Pancreas (tissue), 10 donors: ENCODE data around the gene CXADR. TPM values are rescaled to one million over a fixed set of nuclear protein-coding genes. Genes with fewer than 3 reads are reported as not detected.
A peak's percentile ranks its signal among the peaks of the same experiment; 100 is the strongest.
"Not testable (repeated sequence)": the region's sequence is repeated elsewhere in the genome, so short reads cannot be mapped to it uniquely, and the experiment has no call there.

ENCODE experiments used
- ATAC-seq, 4 donors: fragments of 200-7000 bp; cut with Tn5 transposase; one replicate each; pipeline versions ENCODE4 v1.8.0 to v1.9.1; 2020; ENCODE audit warnings: mild to moderate bottlenecking in 4 of 4, moderate library complexity in 4 of 4
- DNase-seq, 6 donors: peaks; one replicate each; pipeline ENCODE4 v3.0.0-alpha.2; 2020
- FAIRE-seq: peaks from 2 replicates; lab custom pipeline; 2012; peaks lifted over from hg19 to GRCh38; lab: Jason Lieb, UNC
- H3K27ac ChIP-seq, 4 donors: fragments of 200-600 bp; sonication (generic); 1 replicate in 3 of 4; 2 replicates in 1 of 4; pipeline versions ENCODE4 v1.5.0 to v1.8.0; 2020
- H3K27me3 ChIP-seq, 4 donors: fragments of 200-600 bp; one replicate each; pipeline ENCODE4 v1.8.0; 2021
- H3K36me3 ChIP-seq, 3 donors: fragments of 200-600 bp; sonication (generic) in 1 of 3; one replicate each; pipeline versions ENCODE4 v1.5.0 to v1.8.0; 2020 to 2021
- H3K4me1 ChIP-seq, 3 donors: fragments of 200-600 bp; one replicate each; pipeline ENCODE4 v1.8.0; 2021
- H3K4me3 ChIP-seq, 4 donors: fragments of 200-600 bp; sonication (generic) in 2 of 4; one replicate each; pipeline versions ENCODE4 v1.5.0 to v1.8.0; 2020 to 2021
- H3K9me3 ChIP-seq, 4 donors: fragments of 200-600 bp; one replicate each; pipeline ENCODE4 v1.8.0; 2021
- WGBS, 2 donors: extraction: QIAGEN DNeasy Blood & Tissue Kit; methylation state at CpG; one replicate each; pipeline ENCODE4 v1.1.7; 2013; 5-methylcytosine and 5-hydroxymethylcytosine counted together
- intact Hi-C, 3 donors: fragments of 100-400 bp; cut with DNase I; formaldehyde crosslinking; loops; one replicate each; pipeline versions ENCODE4 v1.11.1 to v1.14.2; 2022
- polyA plus RNA-seq, 2 donors: library from polyadenylated mRNA; stranded (reverse); fragments of 200-250 nt; gene quantifications; one replicate each; pipeline ENCODE4 v1.2.3, GENCODE V29; 2013
- total RNA-seq, 6 donors: library from RNA; stranded (reverse); fragmentation: NEBNext Ultra II Directional in 4 of 6; extraction: Animal tissue kit (Norgen Biotek cat#: 25700) in 4 of 6; gene quantifications; one replicate each; pipeline versions ENCODE4 v1.2.1 to v1.2.4, GENCODE V29; 2021 to 2023
- TF ChIP-seq, protein P1 (sequence below), 4 donors: fragments of 200-600 bp; sonication (generic) in 3 of 4; IDR thresholded peaks; one replicate each; pipeline versions ENCODE4 v1.5.0 to v1.8.0; 2021; ENCODE audit warnings: antibody characterized with exemption in 4 of 4
- donor health status: healthy with polysubstance abuse.
- donor health status: DM: no; HTN: no; CAD: no; lungs with moderate emphysema.
- donor health status: DM: no; HTN: no; CAD: no.
- donor health status: control.
- donor health status: control.
- donor health status: Bipolar disorder and iron deficiency.
- donor health status: DM: yes; HTN: yes; CAD: no.
- donor health status: DM: no; HTN: no; CAD: no.
- donor health status: DM: no; HTN: no; CAD: no.
- donor health status: DM: yes; HTN: yes; CAD: no.

The CXADR gene
- total and polyA plus RNA-seq, 8 donors: 5.1 to 24.8 (median 15.1) TPM

DNA sequence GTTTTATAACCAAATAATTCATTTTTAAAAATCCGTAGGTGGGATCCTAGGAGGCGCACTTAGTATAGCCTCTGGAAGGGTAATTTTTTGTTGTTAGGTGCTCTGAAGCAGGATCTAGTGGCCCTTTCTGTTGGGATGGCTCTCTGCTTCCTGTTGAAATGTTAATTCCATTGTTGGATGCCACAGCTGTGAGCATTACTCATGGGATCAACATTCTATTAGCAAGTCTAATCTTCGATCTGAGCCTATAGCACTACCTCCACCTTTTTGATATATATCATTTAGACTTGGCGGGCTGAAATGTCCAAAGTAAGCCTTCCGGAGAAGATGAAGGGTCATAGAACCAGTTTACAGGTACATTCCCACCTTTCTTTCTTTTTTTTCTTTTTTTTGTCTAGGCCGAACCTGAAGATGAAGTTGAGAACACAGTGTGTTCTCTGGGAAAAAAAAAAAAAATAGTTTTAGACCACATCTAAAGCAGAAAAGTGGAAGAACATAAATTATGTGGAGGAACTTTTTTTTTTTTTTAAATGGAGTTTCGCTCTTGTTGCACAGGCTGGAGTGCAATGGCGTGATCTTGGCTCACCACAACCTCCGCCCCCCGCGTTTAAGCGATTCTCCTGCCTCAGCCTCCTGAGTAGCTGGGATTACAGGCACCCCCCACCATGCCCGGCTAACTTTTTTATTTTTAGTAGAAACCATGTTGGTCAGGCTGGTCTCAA is 1.4 kb downstream of the CXADR start:
- Histone ChIP-seq H3K9me3 (no peaks in the 10 kb centered on the region), H3K27me3 (no peaks in the 10 kb centered on the region), H3K4me3 (peak overlapping the region in 3 of 4 donors; percentile 76 to 87 (median 82)), H3K4me1 (peaks cover 0 to 6% (median 0%) of the 10 kb centered on the region in 3 donors), H3K27ac (peak overlapping the region; percentile 94 to 98 (median 96)), H3K36me3 (no peaks in the 10 kb centered on the region)
- ATAC-seq (no peak), DNase-seq (no peak), FAIRE-seq (no peak)
- TF ChIP-seq, protein P1, sequence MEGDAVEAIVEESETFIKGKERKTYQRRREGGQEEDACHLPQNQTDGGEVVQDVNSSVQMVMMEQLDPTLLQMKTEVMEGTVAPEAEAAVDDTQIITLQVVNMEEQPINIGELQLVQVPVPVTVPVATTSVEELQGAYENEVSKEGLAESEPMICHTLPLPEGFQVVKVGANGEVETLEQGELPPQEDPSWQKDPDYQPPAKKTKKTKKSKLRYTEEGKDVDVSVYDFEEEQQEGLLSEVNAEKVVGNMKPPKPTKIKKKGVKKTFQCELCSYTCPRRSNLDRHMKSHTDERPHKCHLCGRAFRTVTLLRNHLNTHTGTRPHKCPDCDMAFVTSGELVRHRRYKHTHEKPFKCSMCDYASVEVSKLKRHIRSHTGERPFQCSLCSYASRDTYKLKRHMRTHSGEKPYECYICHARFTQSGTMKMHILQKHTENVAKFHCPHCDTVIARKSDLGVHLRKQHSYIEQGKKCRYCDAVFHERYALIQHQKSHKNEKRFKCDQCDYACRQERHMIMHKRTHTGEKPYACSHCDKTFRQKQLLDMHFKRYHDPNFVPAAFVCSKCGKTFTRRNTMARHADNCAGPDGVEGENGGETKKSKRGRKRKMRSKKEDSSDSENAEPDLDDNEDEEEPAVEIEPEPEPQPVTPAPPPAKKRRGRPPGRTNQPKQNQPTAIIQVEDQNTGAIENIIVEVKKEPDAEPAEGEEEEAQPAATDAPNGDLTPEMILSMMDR (IDR thresholded peaks at IDR 0.05): no peak
- WGBS, 2 donors: 53 to 56% methylated on average over 13 of the region's 13 CpGs
- intact Hi-C loops: no loop called here

GRCh38 chr21:17517008-17517407 is 4.2 kb downstream of the CXADR start:
- H3K27me3 ChIP-seq, H3K4me3 ChIP-seq, ATAC-seq, H3K36me3 ChIP-seq, H3K9me3 ChIP-seq, H3K27ac ChIP-seq, intact Hi-C loops, H3K4me1 ChIP-seq, FAIRE-seq, DNase-seq: not testable (repeated sequence)
- WGBS, 2 donors: 85 to 89% methylated on average over 1 of the region's 1 CpG

GRCh38 chr21:17519208-17519738 is 6.4 kb downstream of the CXADR start:
- H3K36me3 ChIP-seq: no peaks in the 10 kb centered on the region
- TF ChIP-seq, protein P1 (IDR thresholded peaks at IDR 0.05): no peak
- FAIRE-seq (no peak), ATAC-seq (no peak), DNase-seq (no peak)
- H3K4me1 ChIP-seq: peaks cover 8% of the 10 kb centered on the region in 3 donors
- WGBS, 2 donors: 46 to 49% methylated on average over 2 of the region's 2 CpGs
- H3K4me3 ChIP-seq: no peak overlapping the region
- no peak overlapping the region for H3K27ac ChIP-seq
- no peaks in the 10 kb centered on the region for H3K9me3 ChIP-seq
- no peaks in the 10 kb centered on the region for H3K27me3 ChIP-seq
- intact Hi-C loops: no loop called here

DNA sequence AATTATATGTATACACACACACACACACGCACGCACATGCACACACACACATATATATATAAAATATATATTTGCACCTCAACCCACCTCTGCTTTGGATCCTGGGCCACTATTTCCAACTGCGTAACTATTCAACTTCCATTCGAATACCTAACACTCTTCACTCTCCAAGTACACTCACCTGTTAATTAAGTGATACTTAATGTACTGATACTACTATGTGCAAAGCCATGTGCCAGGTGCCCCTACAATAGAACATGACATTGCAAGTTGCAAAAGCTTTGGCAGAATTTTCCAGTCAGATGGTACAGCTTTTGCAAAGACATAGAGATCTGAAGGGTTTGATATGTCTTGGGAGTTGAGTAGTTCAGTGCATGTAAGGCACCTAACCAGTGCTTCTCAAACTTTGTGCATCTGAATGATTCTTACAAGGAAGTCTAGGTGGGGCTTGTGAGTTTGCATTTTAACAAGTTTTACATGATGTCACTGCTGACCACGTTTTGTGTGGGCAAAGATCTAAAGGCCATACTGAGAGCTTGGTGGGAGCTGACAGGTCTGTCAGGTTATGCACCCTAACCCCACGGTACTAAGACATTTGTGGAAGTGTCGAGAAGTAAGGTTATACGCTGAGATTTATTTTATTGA is 7.2 kb downstream of the CXADR start:
- Histone ChIP-seq H3K4me1 (peaks cover 8% of the 10 kb centered on the region in 3 donors), H3K9me3 (no peaks in the 10 kb centered on the region), H3K4me3 (no peak overlapping the region), H3K36me3 (no peaks in the 10 kb centered on the region), H3K27me3 (no peaks in the 10 kb centered on the region), H3K27ac (no peak overlapping the region)
- WGBS, 2 donors: 80 to 82% methylated on average over 8 of the region's 8 CpGs
- FAIRE-seq (no peak), ATAC-seq (no peak), DNase-seq (no peak)
- intact Hi-C loops: no loop called here
- TF ChIP-seq, protein P1 (IDR thresholded peaks at IDR 0.05): no peak

DNA sequence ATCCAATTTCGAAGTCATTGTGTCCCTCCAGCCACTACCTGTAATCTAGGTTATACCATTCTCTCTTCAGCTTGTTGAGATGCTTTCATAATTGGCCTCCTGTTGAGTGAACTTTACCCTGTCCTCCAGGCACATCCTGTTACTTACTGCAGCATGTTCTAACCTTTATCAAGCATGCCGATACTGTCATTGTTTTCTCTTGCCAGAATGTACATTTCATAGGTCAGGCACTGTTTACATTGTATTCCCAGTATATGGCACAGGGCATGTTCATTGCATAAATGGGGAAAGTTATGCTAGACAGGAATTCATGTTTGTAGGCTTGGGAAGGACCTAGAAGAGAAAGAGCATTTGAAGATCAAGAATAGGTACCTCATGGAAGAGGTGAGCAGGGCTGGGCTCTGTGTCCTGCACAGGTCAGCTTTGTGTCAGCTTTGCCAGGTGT is 10.2 kb downstream of the CXADR start:
- Histone ChIP-seq H3K9me3 (no peaks in the 10 kb centered on the region), H3K36me3 (no peaks in the 10 kb centered on the region), H3K27ac (no peak overlapping the region), H3K4me3 (no peak overlapping the region), H3K4me1 (peaks cover 15 to 17% (median 16%) of the 10 kb centered on the region in 3 donors), H3K27me3 (no peaks in the 10 kb centered on the region)
- DNase-seq: no peak
- peak in 2 of 4 donors; percentile 20 to 54 for ATAC-seq
- intact Hi-C loops: no loop called here
- no peak for FAIRE-seq
- TF ChIP-seq, protein P1 (IDR thresholded peaks at IDR 0.05): no peak
- WGBS, 2 donors: 47 to 54% methylated on average over 2 of the region's 2 CpGs

- DNase-seq, intact Hi-C loops, ATAC-seq: not testable (repeated sequence)
Observed at GRCh38 chr21:17523979-17524494, 11.2 kb downstream of the CXADR start.

More at GRCh38 chr21:17523979-17524494, 11.2 kb downstream of the CXADR start:
- 93 to 94% methylated on average over 10 of the region's 10 CpGs for WGBS, 2 donors
- H3K9me3 ChIP-seq, H3K27ac ChIP-seq, H3K4me3 ChIP-seq, H3K27me3 ChIP-seq, H3K36me3 ChIP-seq, FAIRE-seq: not testable (repeated sequence)
- peaks cover 15 to 17% (median 16%) of the 10 kb centered on the region in 3 donors for H3K4me1 ChIP-seq
